Measurements from ENCODE around the gene PCCA. TPM values are rescaled to one million over a fixed set of nuclear protein-coding genes. Genes with fewer than 3 reads are reported as not detected.

Gene PCCA
- polyA plus RNA-seq, 2 of the 4 experiments (the other 2 are of a cell fraction): 13.2 to 13.7 TPM

DNA sequence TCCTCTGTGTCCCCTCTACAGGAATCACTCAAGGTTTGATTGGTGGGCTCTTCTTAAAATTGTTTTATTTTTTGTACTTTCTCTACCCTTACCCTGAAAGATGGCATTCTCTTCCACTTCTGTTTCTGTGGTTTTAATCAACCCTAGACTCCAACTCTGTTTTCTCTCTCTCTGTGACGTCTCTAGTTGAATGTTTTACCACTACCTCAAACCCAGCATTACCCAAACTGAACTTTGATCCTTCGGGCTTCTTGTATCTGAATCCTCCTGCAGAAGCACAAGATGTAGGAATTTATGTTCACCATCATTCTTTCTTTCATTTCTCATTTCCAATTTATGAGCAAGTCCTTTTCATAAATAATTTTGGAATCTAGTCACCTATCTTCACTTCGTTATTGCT is 39.9 kb downstream of the PCCA start:
- FAIRE-seq (no peak), ATAC-seq (no peak; a peak in 1 of 6 replicates), DNase-seq (ENCODE audit: low read depth in 1 of 2, low spot score in 1 of 2) (no peak)
- ChIA-PET POLR2A (no interaction called here), CTCF (no interaction called here)
- Histone ChIP-seq H3K27ac (no peak overlapping the region), H3K4me1 (peaks cover 50% of the 10 kb centered on the region), H3K4me2 (peak overlapping the region; percentile 32; the same call in 2 of the 3 replicates), H3K4me3 (no peak overlapping the region), H3K9me3 (no peaks in the 10 kb centered on the region)
- TF ChIP-seq BHLHE40 (IDR thresholded peaks at IDR 0.05; ENCODE audit: low read depth, low read length) (no peak), CBX8 (IDR thresholded peaks at IDR 0.05) (no peak), TP53 (CRISPR knock-in tag; IDR thresholded peaks at IDR 0.05) (no peak), SREBF2 (IDR thresholded peaks at IDR 0.05) (no peak), MAZ (IDR thresholded peaks at IDR 0.05; ENCODE audit: borderline replicate concordance, low read depth, low read length) (no peak), NPAS2 (CRISPR knock-in tag; IDR thresholded peaks at IDR 0.05; ENCODE audit: borderline replicate concordance) (no peak), POLR2A (IDR thresholded peaks at IDR 0.05; ENCODE audit: low read length) (no peak), NFE2L2 (conservative IDR thresholded peaks at IDR 0.05; ENCODE audit: low read length) (no peak), FOSL2 (IDR thresholded peaks at IDR 0.05) (no peak), FOSL2 (CRISPR knock-in tag; IDR thresholded peaks at IDR 0.05) (no peak), ZFP36 (IDR thresholded peaks at IDR 0.05; ENCODE audit: borderline replicate concordance, partially characterized antibody) (no peak), EHMT2 (IDR thresholded peaks at IDR 0.05; ENCODE audit: low read depth) (no peak), GATA3 (IDR thresholded peaks at IDR 0.05; ENCODE audit: borderline replicate concordance) (no peak)
- TF ChIP-seq, protein P1, sequence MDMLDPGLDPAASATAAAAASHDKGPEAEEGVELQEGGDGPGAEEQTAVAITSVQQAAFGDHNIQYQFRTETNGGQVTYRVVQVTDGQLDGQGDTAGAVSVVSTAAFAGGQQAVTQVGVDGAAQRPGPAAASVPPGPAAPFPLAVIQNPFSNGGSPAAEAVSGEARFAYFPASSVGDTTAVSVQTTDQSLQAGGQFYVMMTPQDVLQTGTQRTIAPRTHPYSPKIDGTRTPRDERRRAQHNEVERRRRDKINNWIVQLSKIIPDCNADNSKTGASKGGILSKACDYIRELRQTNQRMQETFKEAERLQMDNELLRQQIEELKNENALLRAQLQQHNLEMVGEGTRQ (IDR thresholded peaks at IDR 0.05): no peak
- 81% methylated on average over 3 of the region's 3 CpGs for WGBS (ENCODE audit: missing lambda C conversion rate)

DNA sequence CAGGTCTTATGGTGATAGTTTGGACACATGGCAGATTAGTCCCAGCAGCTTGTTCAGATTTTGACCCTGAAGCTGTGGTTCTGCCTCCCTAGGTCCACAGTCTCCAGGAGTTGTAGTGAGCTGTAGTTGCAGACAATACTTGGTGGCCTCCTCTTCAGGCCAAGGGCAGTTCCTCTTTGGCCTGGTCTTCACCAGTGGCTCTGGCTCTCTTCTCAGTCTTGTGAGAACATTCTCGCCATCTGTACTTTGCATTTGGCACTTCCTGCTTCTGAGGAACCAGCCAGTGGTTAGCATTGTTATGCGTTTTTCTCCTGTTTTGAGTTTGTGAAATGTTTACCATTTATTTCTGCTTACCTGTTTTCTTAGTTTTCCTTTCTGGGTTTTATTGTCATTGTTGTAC is 40.7 kb downstream of the PCCA start:
- TF ChIP-seq GATA3 (IDR thresholded peaks at IDR 0.05; ENCODE audit: borderline replicate concordance) (no peak), CBX8 (IDR thresholded peaks at IDR 0.05) (no peak), HOXA7 (CRISPR knock-in tag; IDR thresholded peaks at IDR 0.05) (no peak), CHD2 (IDR thresholded peaks at IDR 0.05; ENCODE audit: low read length, partially characterized antibody) (no peak), ESRRA (IDR thresholded peaks at IDR 0.05; ENCODE audit: borderline replicate concordance, low read length) (no peak), POLR2A (IDR thresholded peaks at IDR 0.05; ENCODE audit: low read length) (no peak), SMC3 (IDR thresholded peaks at IDR 0.05) (no peak), RNF2 (IDR thresholded peaks at IDR 0.05; ENCODE audit: borderline replicate concordance, low read depth) (no peak), NPAS2 (CRISPR knock-in tag; IDR thresholded peaks at IDR 0.05; ENCODE audit: borderline replicate concordance) (no peak), ZNF302 (CRISPR knock-in tag; IDR thresholded peaks at IDR 0.05) (no peak), ZFP36 (IDR thresholded peaks at IDR 0.05; ENCODE audit: borderline replicate concordance, partially characterized antibody) (no peak), MYC (IDR thresholded peaks at IDR 0.05; ENCODE audit: borderline replicate concordance, low read length) (no peak), FOSB (CRISPR knock-in tag; IDR thresholded peaks at IDR 0.05) (no peak), RFX5 (IDR thresholded peaks at IDR 0.05) (no peak), KDM1A (IDR thresholded peaks at IDR 0.05; ENCODE audit: low read depth) (no peak)
- TF ChIP-seq, protein P2, sequence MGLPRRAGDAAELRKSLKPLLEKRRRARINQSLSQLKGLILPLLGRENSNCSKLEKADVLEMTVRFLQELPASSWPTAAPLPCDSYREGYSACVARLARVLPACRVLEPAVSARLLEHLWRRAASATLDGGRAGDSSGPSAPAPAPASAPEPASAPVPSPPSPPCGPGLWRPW (IDR thresholded peaks at IDR 0.05): no peak
- ATAC-seq: no peak
- no peak overlapping the region for H3K27ac ChIP-seq
- WGBS (ENCODE audit: missing lambda C conversion rate): 93% methylated on average over 2 of the region's 2 CpGs
- ChIA-PET CTCF (no interaction called here), POLR2A (no interaction called here)
- no peak for DNase-seq (ENCODE audit: low read depth in 1 of 2, low spot score in 1 of 2)
- no peak for FAIRE-seq
- H3K4me3 ChIP-seq: no peak overlapping the region
- H3K4me1 ChIP-seq: peaks cover 50% of the 10 kb centered on the region
- no peak overlapping the region for H3K4me2 ChIP-seq
- no peaks in the 10 kb centered on the region for H3K9me3 ChIP-seq

DNA sequence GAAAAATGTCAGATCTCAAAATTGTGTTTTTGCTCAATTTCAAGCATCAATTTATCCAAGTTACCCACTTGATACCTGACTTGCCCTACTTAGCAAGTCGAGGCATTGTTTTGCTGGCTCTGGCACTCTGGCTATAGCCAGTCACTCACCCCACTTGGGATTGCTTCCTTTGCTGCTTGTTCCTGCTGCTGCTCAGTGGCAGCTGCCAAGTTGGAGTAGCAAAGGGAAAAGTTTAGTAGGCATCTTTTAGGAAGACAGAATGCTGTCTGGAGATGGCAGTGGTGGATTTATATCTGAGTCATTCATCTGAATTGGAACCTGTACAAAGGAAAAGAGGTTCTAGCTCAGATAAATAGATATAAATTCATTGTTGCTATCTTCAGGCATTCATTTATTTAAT is 41.2 kb downstream of the PCCA start:
- CTCF ChIA-PET: no interaction called here
- DNase-seq (ENCODE audit: low read depth in 1 of 2, low spot score in 1 of 2): no peak

More for the DNA sequence above, 41.2 kb downstream of the PCCA start:
- POLR2A ChIA-PET: no interaction called here
- Histone ChIP-seq H3K9me3 (no peaks in the 10 kb centered on the region), H3K4me3 (no peak overlapping the region), H3K4me2 (no peak overlapping the region), H3K4me1 (peaks cover 50% of the 10 kb centered on the region), H3K27ac (no peak overlapping the region)
- 40% methylated on average over 1 of the region's 1 CpG for WGBS (ENCODE audit: missing lambda C conversion rate)
- no peak for FAIRE-seq
- TF ChIP-seq RFX5 (IDR thresholded peaks at IDR 0.05) (no peak), KDM1A (IDR thresholded peaks at IDR 0.05; ENCODE audit: low read depth) (no peak), JUN (IDR thresholded peaks at IDR 0.05) (no peak)
- no peak for ATAC-seq

All from A549 (cell line).